Osteoblast (primary cell): Measurements from ENCODE around the gene NEUROD4. TPM values are rescaled to one million over a fixed set of nuclear protein-coding genes. Genes with fewer than 3 reads are reported as not detected.

Experiments used
- DNase-seq: peaks from one replicate; pipeline ENCODE4 v3.0.0; 2011; ENCODE audit warnings: low spot score, mixed read lengths; ENCODE audit not compliant: insufficient read length; ENCODE audit errors: missing footprints
- H2AFZ ChIP-seq: 2 replicates; pipeline ENCODE4 v1.6.0; 2011; ENCODE audit warnings: mild to moderate bottlenecking, low read length
- H3K27ac ChIP-seq: 2 replicates; pipeline ENCODE4 v1.5.1; 2011; ENCODE audit warnings: mild to moderate bottlenecking, low read depth, low read length, moderate library complexity
- H3K27me3 ChIP-seq: 2 replicates; pipeline ENCODE4 v1.6.0; 2012; ENCODE audit warnings: mild to moderate bottlenecking, control low read depth, inconsistent platforms, low read length, moderate library complexity; ENCODE audit not compliant: insufficient read depth
- H3K36me3 ChIP-seq: 2 replicates; pipeline ENCODE4 v1.5.1; 2011; ENCODE audit warnings: mild to moderate bottlenecking, low read length, control low read depth, moderate library complexity; ENCODE audit not compliant: insufficient read depth
- H3K4me1 ChIP-seq: 2 replicates; pipeline ENCODE4 v1.5.1; 2011; ENCODE audit warnings: mild to moderate bottlenecking, low read length, control low read depth, moderate library complexity; ENCODE audit not compliant: insufficient read depth
- H3K4me2 ChIP-seq: 2 replicates; pipeline ENCODE4 v1.6.0; 2011; ENCODE audit warnings: mild to moderate bottlenecking, low read length; ENCODE audit not compliant: insufficient read depth
- H3K4me3 ChIP-seq: fragments of 200-600 bp; sonication (generic); 3 replicates; pipeline ENCODE4 v1.5.1; 2012; ENCODE audit warnings: mild to moderate bottlenecking, low read length, inconsistent platforms; ENCODE audit not compliant: insufficient read depth
- H3K79me2 ChIP-seq: 2 replicates; pipeline ENCODE4 v1.6.0; 2012; ENCODE audit warnings: mild to moderate bottlenecking, low read length, control low read depth, inconsistent platforms; ENCODE audit not compliant: insufficient read depth
- H3K9me3 ChIP-seq: 2 replicates; pipeline ENCODE4 v1.5.1; 2011; ENCODE audit warnings: low read depth, low read length, control low read depth
- H4K20me1 ChIP-seq: 2 replicates; pipeline ENCODE4 v1.6.0; 2012; ENCODE audit warnings: mild to moderate bottlenecking, low read length, control low read depth; ENCODE audit not compliant: insufficient read depth
- CTCF ChIP-seq: IDR thresholded peaks from 2 replicates; pipeline ENCODE4 v1.5.1; 2011; ENCODE audit warnings: mild to moderate bottlenecking, low read depth, low read length, moderate library complexity; ENCODE audit errors: extremely low read depth
- total RNA-seq: library from RNA; depleted of rRNA; stranded (reverse); fragments of >200 nt; gene quantifications from 2 replicates; pipeline ENCODE4 v1.2.3, GENCODE V29; 2012

Gene NEUROD4
- total RNA-seq, 1 donor: not detected

GRCh38 chr12:54987611-54988231 lies 32.1 kb upstream of the NEUROD4 start:
- H3K79me2 ChIP-seq: no peaks in the 10 kb centered on the region
- DNase-seq: no peak
- H4K20me1 ChIP-seq: no peaks in the 10 kb centered on the region
- no peak overlapping the region for H3K27ac ChIP-seq
- TF ChIP-seq CTCF: no peak
- H3K36me3 ChIP-seq: no peaks in the 10 kb centered on the region
- no peak overlapping the region for H2AFZ ChIP-seq
- H3K4me1 ChIP-seq: no peaks in the 10 kb centered on the region
- H3K9me3 ChIP-seq: no peaks in the 10 kb centered on the region
- H3K4me3 ChIP-seq: no peak overlapping the region
- H3K27me3 ChIP-seq: peaks cover 4% of the 10 kb centered on the region
- no peak overlapping the region for H3K4me2 ChIP-seq

GRCh38 chr12:54988402-54989054 lies 31.2 kb upstream of the NEUROD4 start:
- no peaks in the 10 kb centered on the region for H3K36me3 ChIP-seq
- no peak overlapping the region for H3K4me3 ChIP-seq
- no peak overlapping the region for H2AFZ ChIP-seq
- H3K4me2 ChIP-seq: no peak overlapping the region
- H3K9me3 ChIP-seq: no peaks in the 10 kb centered on the region
- H3K27ac ChIP-seq: no peak overlapping the region
- H3K27me3 ChIP-seq: peaks cover 4% of the 10 kb centered on the region
- no peaks in the 10 kb centered on the region for H4K20me1 ChIP-seq
- no peaks in the 10 kb centered on the region for H3K79me2 ChIP-seq
- no peak for DNase-seq
- no peak for TF ChIP-seq CTCF
- H3K4me1 ChIP-seq: no peaks in the 10 kb centered on the region

DNA sequence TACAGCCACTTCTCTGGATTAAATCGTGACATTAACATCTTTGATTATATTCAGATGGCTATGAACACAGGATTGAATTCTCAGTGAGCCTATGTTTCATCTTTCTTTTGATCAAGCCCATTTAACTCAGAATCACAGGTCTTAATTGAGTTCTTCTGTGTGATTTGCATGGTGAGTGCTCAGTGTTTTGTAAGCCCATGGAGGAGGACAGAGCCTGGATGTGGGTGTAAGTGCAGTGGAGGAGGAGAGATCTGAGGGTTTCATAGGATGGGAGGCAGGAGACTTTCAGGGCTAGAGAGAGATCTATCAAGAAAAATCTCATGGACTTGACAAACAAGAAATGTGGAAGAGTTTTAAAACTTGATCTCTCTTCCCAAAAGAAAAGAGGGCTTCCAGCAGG lies 29.9 kb upstream of the NEUROD4 start:
- DNase-seq: no peak
- Histone ChIP-seq H3K79me2 (no peaks in the 10 kb centered on the region), H3K27ac (no peak overlapping the region), H3K27me3 (peaks cover 4% of the 10 kb centered on the region), H3K4me2 (no peak overlapping the region), H3K4me3 (no peak overlapping the region), H3K36me3 (no peaks in the 10 kb centered on the region), H4K20me1 (no peaks in the 10 kb centered on the region), H3K4me1 (no peaks in the 10 kb centered on the region), H2AFZ (no peak overlapping the region), H3K9me3 (no peaks in the 10 kb centered on the region)
- TF ChIP-seq CTCF: no peak

DNA sequence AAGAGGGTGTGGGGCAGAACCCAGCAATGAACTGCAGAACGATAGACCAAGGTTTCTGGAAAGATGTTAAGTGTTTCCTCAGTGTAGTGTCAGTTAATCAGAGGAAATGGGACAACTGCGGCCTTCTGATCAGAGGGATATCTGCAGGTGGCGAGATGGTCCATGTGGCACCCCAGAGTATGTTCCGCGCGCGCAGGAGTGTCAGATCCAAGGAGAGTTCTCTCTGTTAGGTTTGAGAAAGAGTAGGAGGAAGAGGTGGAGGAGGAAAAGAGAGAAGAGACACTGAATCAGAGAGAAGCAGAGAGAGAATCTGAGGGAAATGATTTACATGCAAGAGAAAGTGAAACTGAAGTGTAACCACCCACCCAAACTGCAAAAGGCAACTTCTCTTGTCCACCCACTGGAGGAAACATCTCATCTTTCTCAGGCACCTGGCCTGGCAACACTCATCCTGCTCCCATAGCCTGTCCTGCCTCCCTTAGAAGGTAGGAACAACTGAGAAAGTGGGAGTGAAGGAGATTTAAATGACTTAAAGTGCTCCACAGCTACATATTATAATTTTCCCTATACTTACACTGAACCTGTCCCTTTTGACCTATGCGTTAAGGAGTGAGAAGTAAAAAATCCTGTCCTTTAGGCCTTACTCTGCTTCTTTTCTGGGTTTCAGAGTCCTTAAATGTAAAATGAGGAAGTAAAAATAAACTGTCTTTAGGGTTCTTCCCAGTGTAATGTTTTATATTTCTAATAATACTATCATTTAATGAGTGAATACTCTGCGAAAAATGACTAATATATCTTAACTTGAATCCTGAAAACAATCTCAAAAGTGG lies 28.4 kb upstream of the NEUROD4 start:
- Histone ChIP-seq H3K4me2 (no peak overlapping the region), H3K4me3 (no peak overlapping the region), H3K4me1 (no peaks in the 10 kb centered on the region), H4K20me1 (no peaks in the 10 kb centered on the region), H2AFZ (no peak overlapping the region), H3K27ac (no peak overlapping the region), H3K9me3 (no peaks in the 10 kb centered on the region), H3K27me3 (peaks cover 4% of the 10 kb centered on the region), H3K36me3 (no peaks in the 10 kb centered on the region), H3K79me2 (no peaks in the 10 kb centered on the region)
- no peak for TF ChIP-seq CTCF
- DNase-seq: no peak
